22Rv1 (cell line): ENCODE results near the gene COL4A2.

ENCODE experiments used
- CTCF ChIP-seq: fragments of 450-650 bp; IDR thresholded peaks from 2 replicates; pipeline ENCODE4 v1.5.1; 2017; ENCODE audit warnings: mild to moderate bottlenecking
- ZFX ChIP-seq: fragments of 450-650 bp; IDR thresholded peaks from 2 replicates; pipeline ENCODE4 v1.6.1; 2017; ENCODE audit warnings: antibody characterized with exemption, borderline replicate concordance

DNA sequence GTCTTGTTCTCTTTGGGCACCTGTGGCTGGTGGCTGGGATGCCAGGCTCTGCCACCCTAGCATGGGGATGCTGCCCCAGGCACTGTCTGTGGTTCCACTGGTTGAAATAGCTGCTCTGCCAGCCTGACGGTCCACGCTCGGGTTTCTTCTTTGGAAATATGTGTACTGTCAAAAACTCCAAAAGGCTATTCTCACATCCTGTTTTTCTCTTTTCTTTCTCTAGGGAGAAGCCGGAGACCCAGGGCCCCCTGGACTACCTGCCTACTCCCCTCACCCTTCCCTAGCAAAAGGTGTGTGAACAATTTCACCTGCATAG is 139.4 kb downstream of the COL4A2 start:
- TF ChIP-seq CTCF (no peak), ZFX (no peak)
